HG02840 (cell line): Measurements from ENCODE around the gene OR11H6.
"Not testable (repeated sequence)": the region's sequence is repeated elsewhere in the genome, so short reads cannot be mapped to it uniquely, and the experiment has no call there.

Source experiments
- ATAC-seq: cut with Tn5 transposase; IDR thresholded peaks from one replicate; pipeline ENCODE4 v1.9.1; 2021; ENCODE audit warnings: mild to moderate bottlenecking, moderate library complexity, moderate number of reproducible peaks; ENCODE audit not compliant: unreplicated experiment, low FRiP score

Gene OR11H6

DNA sequence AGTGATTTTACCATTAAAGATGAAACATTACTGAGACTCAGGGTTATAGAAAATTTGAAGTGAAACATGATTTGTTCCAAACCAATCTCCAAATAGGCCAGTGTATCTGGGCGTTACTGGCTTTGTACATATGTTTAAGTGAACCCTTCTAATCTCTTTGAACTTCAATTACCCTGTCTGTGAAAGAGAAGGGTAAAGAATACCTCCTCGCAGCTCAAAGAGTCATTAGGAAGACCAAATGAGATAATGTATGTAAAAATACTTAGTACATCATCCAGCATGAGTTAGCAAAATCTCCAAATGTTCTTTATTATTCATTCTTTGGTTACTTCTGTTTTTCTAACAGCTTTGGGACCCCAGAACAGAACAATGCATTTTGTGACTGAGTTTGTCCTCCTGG lies at the start of gene OR11H6:
Gene OR11H6, plus strand, starts transcription at position 301 of the 400 bp plus-strand sequence. Its CDS starts 0 bp downstream, at position 301.
- ATAC-seq, result no peak

- ATAC-seq, result not testable (repeated sequence)
These were observed 49.3 kb upstream of the OR11H6 start for GRCh38 chr14:20174205-20174604.

- ATAC-seq, result no peak
These were observed 47.2 kb upstream of the OR11H6 start for GRCh38 chr14:20176330-20176729.

- no peak for ATAC-seq
These were observed 46.0 kb upstream of the OR11H6 start for GRCh38 chr14:20177433-20177974.

GRCh38 chr14:20179218-20179617 lies 44.3 kb upstream of the OR11H6 start:
- no peak for ATAC-seq

- ATAC-seq, result no peak
These were observed 43.6 kb upstream of the OR11H6 start for GRCh38 chr14:20179880-20180279.

DNA sequence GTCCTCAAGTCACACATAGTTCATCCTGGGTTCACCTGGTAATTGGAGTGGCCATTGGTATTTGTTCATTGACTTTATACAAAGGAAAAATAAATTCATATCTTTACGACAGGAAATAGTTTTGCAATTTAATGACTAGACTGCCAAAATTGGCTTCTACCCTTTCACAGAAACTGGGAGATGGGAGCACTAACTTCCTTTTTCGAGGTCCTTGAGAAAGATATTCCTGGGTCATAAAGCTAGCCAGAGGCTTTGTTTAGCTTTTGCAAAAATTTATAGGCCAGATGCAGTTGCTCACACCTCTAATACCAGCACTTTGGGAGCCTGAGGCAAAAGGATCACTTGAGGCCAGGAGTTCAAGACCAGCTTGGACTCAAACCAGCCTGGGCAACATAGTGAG lies 43.0 kb upstream of the OR11H6 start:
- no peak for ATAC-seq

DNA sequence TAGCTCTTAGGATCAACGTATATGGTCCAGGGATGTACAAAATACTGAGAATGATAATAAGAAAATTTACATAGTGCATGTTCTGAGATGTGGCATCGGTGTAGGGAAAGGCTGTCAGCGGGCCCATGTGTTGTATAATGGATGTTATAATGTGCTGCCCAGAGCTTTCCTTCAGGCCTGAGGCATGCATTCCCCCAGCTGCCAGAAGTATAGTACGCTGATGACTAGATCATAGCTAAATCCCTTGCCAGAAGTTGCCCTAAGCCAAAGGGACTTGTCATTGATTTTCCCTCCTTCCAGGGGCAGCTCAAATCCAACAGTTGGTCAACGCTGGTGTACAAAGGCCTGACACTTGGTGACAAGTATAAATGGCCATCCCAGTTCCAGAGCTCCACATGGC lies 39.3 kb upstream of the OR11H6 start:
- ATAC-seq, result no peak

- ATAC-seq, result no peak
These were observed 32.9 kb upstream of the OR11H6 start, which contains the start of gene OR11G2 for GRCh38 chr14:20190596-20190995. TSS of gene OR11G2 (plus strand) at chr14:20190896. CDS start at chr14:20197438, 6,542 bp downstream.

DNA sequence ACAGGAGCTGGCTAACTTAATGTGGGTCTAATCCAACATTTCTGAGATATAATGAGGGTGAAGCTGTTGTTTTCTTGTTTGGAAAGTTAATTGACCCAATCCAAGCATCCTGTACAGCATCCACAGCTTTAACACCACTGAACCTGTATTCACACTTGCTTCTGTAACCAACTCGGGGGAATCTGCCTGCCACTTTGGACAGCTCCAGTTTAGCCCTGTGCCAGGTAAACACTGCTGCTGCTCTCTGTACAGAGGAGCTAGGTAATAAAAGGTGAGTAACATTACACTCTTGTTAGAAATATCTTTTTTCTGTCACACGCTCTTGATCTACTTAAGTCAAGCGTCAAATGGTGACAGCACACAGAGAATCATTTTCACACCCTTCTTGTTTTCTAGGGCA lies 32.1 kb upstream of the OR11H6 start:
- no peak for ATAC-seq

DNA sequence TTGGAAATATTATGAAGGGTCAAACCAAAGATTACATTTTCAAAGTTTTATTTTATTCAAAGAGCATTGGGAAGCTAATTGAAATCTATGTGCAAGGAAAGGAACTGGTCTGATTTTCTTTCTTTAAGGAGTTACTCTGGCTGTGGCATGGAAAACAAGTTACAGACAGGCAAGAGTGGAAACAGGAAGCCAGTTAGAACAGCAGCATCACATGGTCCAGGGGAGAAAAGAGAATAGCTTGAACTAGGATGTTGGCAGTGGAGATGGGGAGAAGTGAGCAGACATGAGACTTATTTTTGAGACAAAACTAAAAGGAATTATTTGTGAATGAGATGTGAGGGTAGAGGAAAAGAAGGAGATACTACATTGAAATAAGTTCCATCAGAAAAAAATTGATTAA lies 29.4 kb upstream of the OR11H6 start:
- no peak for ATAC-seq

- ATAC-seq, result not testable (repeated sequence)
These were observed 28.3 kb upstream of the OR11H6 start for GRCh38 chr14:20195170-20195569.

- no peak for ATAC-seq
These were observed 27.6 kb upstream of the OR11H6 start for GRCh38 chr14:20195911-20196310.

- no peak for ATAC-seq
These were observed 26.1 kb upstream of the OR11H6 start for GRCh38 chr14:20197459-20197858.

GRCh38 chr14:20198991-20199390 lies 24.5 kb upstream of the OR11H6 start:
- no peak for ATAC-seq

- ATAC-seq, result no peak
These were observed 18.8 kb upstream of the OR11H6 start for GRCh38 chr14:20204721-20205120.

GRCh38 chr14:20209595-20209994 lies 13.9 kb upstream of the OR11H6 start:
- ATAC-seq, result no peak

DNA sequence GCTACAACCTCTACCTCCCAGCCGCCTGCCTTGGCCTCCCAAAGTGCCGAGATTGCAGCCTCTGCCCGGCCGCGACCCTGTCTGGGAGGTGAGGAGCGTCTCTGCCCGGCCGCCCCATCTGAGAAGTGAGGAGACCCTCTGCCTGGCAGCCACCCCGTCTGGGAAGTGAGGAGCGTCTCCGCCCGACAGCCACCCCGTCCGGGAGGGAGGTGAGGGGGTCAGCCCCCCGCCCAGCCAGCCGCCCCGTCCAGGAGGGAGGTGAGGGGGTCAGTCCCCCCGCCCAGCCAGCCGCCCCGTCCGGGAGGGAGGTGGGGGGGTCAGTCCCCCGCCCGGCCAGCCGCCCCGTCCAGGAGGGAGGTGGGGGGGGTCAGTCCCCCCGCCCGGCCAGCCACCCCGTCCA lies 11.1 kb upstream of the OR11H6 start:
- not testable (repeated sequence) for ATAC-seq

DNA sequence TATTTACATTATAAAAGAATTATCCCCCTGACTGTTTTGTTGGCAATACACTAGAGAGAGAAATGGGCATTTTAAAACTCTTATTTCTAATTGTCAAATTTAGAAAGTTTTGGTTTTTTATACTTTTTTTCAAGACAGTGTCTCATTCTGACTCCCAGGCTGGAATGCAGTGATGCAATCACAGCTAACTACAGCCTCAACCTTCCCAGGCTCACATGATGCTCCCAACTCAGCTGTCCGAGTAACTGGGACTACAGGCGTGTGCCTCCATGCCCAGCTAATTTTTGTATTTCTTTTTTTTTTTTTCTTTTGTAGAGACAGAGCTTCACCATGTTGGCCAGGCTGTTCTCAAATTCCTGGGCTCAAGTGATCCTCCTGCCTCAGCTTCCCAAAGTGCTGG lies 8.3 kb upstream of the OR11H6 start:
- no peak for ATAC-seq

DNA sequence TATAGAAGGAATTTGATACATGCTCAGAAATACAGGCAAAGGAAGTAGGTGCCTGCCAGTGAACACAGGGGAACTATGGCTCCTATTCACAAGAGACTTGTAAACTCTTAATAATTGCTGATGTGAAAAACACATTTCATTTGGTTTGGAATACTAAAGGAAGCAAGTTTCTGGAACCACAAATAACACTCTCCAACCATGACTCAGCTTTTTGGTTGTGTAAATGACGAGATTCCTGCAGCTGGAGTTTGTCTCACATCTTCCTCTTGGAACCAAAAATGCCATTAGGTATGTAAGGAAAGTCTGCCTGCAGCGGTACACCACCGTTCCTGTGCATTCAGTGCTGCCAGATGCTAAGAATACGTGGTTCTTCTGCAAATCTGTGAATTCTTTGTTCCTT lies 4.5 kb upstream of the OR11H6 start:
- ATAC-seq, result no peak

DNA sequence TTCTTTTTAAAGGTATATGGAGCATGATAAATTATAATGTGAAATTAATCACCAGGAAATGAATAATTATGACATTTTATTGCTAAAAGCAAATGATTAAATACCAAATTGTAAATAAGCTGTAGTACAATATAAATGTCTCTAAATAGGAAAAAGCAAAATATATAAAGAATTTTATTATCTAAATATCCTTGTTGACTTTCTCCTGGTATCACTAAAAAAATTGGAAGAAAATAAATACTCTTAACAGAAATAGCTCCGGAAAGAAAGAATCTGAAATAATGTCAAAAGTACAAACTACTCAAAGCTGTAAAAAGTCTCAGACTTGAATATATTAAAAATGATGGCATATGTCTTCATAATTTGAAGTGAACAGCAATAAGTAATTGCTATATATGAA lies 5.2 kb downstream of the OR11H6 start, which contains the start of gene OR11H7:
Gene OR11H7, plus strand, starts transcription at position 301 of the 400 bp plus-strand sequence.
- ATAC-seq, result no peak

DNA sequence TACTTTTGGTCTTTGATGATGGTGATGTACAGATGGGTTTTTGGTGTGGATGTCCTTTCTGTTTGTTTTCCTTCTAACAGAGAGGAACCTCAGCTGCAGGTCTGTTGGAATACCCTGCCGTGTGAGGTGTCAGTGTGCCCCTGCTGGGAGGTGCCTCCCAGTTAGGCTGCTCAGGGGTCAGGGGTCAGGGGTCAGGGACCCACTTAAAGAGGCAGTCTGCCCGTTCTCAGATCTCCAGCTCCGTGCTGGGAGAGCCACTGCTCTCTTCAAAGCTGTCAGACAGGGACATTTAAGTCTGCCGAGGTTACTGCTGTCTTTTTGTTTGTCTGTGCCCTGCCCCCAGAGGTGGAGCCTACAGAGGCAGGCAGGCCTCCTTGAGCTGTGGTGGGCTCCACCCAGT lies 11.9 kb downstream of the OR11H6 start:
- not testable (repeated sequence) for ATAC-seq
